Mammary epithelial cell (primary cell): Measurements from ENCODE around the gene PTPRM.

Experiments used
- EZH2 ChIP-seq: IDR thresholded peaks from 2 replicates; pipeline ENCODE4 v1.6.1; 2012; ENCODE audit warnings: low read length, inconsistent platforms, borderline replicate concordance
- TF ChIP-seq, protein P1 (sequence below), 2 donors: IDR thresholded peaks in 1 of 2; conservative IDR thresholded peaks in 1 of 2; 2 replicates each; pipeline ENCODE4 v1.5.1; 2011 to 2012; ENCODE audit warnings: inconsistent platforms in 2 of 2, low read length in 2 of 2, mild to moderate bottlenecking in 2 of 2, control low read depth in 1 of 2, low read depth in 1 of 2; ENCODE audit not compliant: insufficient read depth in 1 of 2; ENCODE audit errors: extremely low read depth in 1 of 2

DNA sequence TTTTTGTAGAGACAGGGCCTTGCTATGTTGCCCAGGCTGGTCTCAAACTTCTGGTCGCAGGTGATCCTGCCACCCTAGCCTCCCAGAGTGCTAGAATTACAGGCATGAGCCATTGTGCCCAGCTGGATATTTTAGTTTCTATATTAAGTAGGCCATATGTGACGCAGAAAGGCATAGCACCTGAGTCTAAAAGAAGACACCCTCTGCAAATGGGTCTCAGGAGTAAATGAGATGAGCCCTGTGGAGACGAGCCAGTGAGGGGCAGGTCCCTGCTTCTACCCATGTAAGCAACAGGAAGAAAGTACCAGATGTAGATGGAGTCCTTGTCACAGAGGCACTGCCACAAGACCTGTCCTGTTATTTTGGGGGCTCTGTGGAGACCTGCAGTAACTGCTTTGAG is 322.4 kb downstream of the PTPRM start:
- no peak for TF ChIP-seq EZH2
- TF ChIP-seq, protein P1, sequence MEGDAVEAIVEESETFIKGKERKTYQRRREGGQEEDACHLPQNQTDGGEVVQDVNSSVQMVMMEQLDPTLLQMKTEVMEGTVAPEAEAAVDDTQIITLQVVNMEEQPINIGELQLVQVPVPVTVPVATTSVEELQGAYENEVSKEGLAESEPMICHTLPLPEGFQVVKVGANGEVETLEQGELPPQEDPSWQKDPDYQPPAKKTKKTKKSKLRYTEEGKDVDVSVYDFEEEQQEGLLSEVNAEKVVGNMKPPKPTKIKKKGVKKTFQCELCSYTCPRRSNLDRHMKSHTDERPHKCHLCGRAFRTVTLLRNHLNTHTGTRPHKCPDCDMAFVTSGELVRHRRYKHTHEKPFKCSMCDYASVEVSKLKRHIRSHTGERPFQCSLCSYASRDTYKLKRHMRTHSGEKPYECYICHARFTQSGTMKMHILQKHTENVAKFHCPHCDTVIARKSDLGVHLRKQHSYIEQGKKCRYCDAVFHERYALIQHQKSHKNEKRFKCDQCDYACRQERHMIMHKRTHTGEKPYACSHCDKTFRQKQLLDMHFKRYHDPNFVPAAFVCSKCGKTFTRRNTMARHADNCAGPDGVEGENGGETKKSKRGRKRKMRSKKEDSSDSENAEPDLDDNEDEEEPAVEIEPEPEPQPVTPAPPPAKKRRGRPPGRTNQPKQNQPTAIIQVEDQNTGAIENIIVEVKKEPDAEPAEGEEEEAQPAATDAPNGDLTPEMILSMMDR (conservative IDR thresholded peaks at IDR 0.05 in 1 of 2, IDR thresholded peaks at IDR 0.05 in 1 of 2; ENCODE audit: extremely low read depth in 1 of 2, insufficient read depth in 1 of 2, low read depth in 1 of 2, low read length in 2 of 2) = no peak
